ENCODE measurements around the gene SMG9. TPM values are rescaled to one million over a fixed set of nuclear protein-coding genes. Genes with fewer than 3 reads are reported as not detected.

The SMG9 gene
- 10 to 100 TPM; 48.9 to 53.1 TPM for total RNA-seq

DNA sequence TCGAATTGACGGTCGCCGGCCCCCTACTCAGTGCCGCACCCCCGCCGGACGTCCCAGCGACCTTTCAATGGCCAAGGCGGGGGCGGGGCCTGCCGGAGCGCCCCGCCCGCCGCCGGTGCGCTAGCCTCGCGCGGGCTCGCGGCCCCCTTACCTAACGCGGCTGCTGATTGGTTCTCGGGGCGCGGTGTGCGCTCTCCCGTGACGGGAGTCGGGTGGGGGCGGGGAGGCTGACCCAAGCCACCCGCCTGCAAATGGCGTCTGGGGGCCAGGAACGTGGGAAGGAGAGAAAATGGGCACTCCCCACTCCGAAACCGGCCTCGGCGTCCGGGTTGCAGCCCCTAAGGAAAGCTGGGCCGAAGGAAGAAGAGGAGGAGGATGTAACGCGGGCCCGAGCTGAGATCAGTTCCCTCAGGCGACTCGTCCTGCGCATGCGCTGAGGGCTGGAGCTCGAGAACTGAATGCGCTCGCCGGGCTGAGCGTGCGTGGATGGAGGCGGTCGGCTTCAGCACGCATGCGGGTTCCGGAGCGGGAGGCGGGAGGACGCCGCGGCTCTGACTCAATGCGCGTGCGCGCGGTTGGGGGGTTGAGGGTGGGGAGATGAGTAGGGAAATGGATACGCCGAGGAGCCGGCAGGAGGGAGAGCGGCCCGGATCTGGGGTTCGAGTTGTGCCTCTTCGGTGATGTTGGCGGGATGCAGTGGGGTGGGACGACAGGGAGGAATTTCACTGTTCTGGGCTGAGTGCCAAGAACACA, at the start of gene SMG9:
Gene SMG9 (minus strand): TSS at position 460 of the 753 bp plus-strand sequence. CDS start 4,221 bp downstream, outside the sequence.
- no peaks in the 10 kb centered on the region for H3K9me3 Mint-ChIP-seq
- intact Hi-C loops (cut with micrococcal nuclease): no loop called here
- ATAC-seq (peak; percentile 85), DNase-seq (peak; percentile 97)
- ChIA-PET CTCF (interaction anchor here (0.9 to 7.9 kb wide), 6 partner anchors 9 to 86 kb away, joined by 3 to 71 read pairs (median 4); no protein-coding TSS in a partner anchor), POLR2A (interaction anchor here (0.7 to 7.1 kb wide), 8 partner anchors 9 to 45 kb away, joined by 3 to 147 read pairs (median 9); partner anchors contain the start of gene KCNN4)
- H3K36me3 Mint-ChIP-seq (ENCODE audit: low read depth): peaks cover 55% of the 10 kb centered on the region
- no peaks in the 10 kb centered on the region for H3K27me3 Mint-ChIP-seq
- H3K27ac Mint-ChIP-seq: peak within 1 kb of the TSS; percentile 98
- no peak for TF ChIP-seq CTCF (IDR thresholded peaks at IDR 0.05)
- H3K4me1 Mint-ChIP-seq (ENCODE audit: low read depth): peaks cover 54% of the 10 kb centered on the region
- peak within 1 kb of the TSS; percentile 90 for H3K4me3 Mint-ChIP-seq

GRCh38 chr19:43804432-43804831, 49.7 kb upstream of the SMG9 start:
- ChIA-PET CTCF (no interaction called here), POLR2A (no interaction called here)
- Mint-ChIP-seq H3K36me3 (ENCODE audit: low read depth) (no peaks in the 10 kb centered on the region), H3K9me3 (no peaks in the 10 kb centered on the region), H3K4me1 (ENCODE audit: low read depth) (no peaks in the 10 kb centered on the region), H3K27ac (no peak overlapping the region), H3K27me3 (peaks cover 6% of the 10 kb centered on the region), H3K4me3 (no peak overlapping the region)
- ATAC-seq: no peak
- no peak for TF ChIP-seq CTCF (IDR thresholded peaks at IDR 0.05)
- intact Hi-C loops (cut with micrococcal nuclease): no loop called here
- DNase-seq: no peak

DNA sequence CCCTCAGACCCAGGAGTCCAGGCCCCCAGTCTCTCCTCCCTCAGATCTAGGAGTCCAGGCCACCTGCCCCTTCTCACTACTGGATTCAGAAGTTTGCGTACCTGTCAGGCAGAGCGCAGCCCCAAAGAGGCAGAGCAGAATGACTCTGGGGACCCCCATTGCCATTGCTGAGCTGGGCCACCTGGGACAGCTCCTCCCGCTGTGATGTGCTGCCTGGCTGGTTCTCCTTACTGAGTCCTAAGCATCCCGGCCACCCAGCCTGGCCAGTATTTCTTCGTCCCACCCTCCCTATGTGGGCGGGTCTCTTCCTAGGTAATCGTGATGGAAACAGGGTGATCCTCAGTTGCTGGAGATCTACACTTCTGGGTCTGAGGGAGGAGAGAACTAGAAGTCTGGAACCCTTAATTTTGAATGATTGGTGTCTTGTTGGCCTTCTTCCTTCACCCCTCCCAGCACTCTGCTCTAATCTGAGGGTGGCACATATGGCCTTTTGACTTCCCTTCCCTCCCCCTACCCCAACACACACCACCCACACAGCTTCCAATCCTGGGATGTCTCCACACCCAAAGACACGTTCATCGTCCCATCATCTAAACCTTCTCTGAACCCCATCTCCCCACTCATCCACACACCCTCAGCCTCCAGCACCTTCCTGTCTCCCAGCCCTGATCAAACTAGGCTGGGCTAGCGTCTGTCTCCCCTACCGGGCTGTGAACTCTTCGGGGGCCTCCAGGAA, 47.6 kb upstream of the SMG9 start, which contains the start of gene LYPD5:
Gene LYPD5 (minus strand): TSS at position 232 of the 736 bp plus-strand sequence. CDS start 67 bp downstream, at position 165.
- no peak for DNase-seq
- peaks cover 9% of the 10 kb centered on the region for H3K4me1 Mint-ChIP-seq (ENCODE audit: low read depth)
- H3K27ac Mint-ChIP-seq: no peak within 1 kb of the TSS
- H3K4me3 Mint-ChIP-seq: no peak within 1 kb of the TSS
- peaks cover 5% of the 10 kb centered on the region for H3K27me3 Mint-ChIP-seq
- no peak for TF ChIP-seq CTCF (IDR thresholded peaks at IDR 0.05)
- ChIA-PET CTCF (no interaction called here), POLR2A (no interaction called here)
- no peaks in the 10 kb centered on the region for H3K9me3 Mint-ChIP-seq
- no peak for ATAC-seq
- H3K36me3 Mint-ChIP-seq (ENCODE audit: low read depth): no peaks in the 10 kb centered on the region
- intact Hi-C loops (cut with micrococcal nuclease): no loop called here

DNA sequence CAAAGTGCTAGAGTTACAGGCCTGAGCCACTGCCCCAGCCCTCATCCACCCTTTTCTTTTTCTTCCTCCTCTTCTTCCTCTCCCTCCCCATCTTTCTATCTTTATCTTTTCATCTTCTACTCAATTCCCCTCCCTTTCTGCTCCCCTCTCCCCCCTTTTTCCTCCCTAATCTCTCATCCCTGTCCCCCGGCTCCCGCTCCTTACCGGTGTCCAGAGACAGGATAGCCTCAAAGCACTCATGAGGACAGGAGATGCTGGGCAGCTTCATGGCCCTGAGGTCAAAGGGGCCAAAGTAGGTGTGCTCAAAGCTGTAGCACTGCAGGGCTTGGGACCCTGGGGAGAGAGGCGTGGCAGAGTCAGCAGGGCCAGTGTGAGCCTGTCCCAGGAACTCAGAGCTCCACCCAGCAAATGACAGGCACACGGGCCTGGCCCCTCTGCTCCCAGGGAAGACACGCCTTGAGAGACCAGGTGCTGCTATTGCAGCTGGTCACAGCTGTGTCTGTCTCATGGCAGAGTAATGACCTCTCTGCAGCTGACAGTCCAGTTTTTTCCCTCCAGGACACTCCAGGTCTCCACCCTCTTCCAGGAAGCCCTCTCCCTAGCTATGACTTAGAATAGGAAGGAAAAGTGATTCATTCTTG, 44.9 kb upstream of the SMG9 start:
- intact Hi-C loops (cut with micrococcal nuclease): no loop called here
- peak overlapping the region; percentile 73 for H3K4me3 Mint-ChIP-seq
- TF ChIP-seq CTCF (IDR thresholded peaks at IDR 0.05): no peak
- no peaks in the 10 kb centered on the region for H3K9me3 Mint-ChIP-seq
- H3K4me1 Mint-ChIP-seq (ENCODE audit: low read depth): peaks cover 12% of the 10 kb centered on the region
- DNase-seq (no peak), ATAC-seq (no peak)
- H3K27me3 Mint-ChIP-seq: peaks cover 10% of the 10 kb centered on the region
- POLR2A ChIA-PET: interaction anchor here (0.7 kb wide), 1 partner anchor 45 kb away, joined by 3 read pairs; the partner anchor contains the start of gene SMG9
- H3K36me3 Mint-ChIP-seq (ENCODE audit: low read depth): peaks cover 3% of the 10 kb centered on the region
- no peak overlapping the region for H3K27ac Mint-ChIP-seq
- CTCF ChIA-PET: interaction anchor here (0.7 kb wide), 2 partner anchors 14 to 33 kb away, joined by 3 read pairs; no protein-coding TSS in a partner anchor

Measured in activated CD8-positive, alpha-beta T cell treated with anti-CD3 and anti-CD28 coated beads for 36 hours (primary cell).